GM12878 (cell line): ENCODE measurements around the gene SFT2D3. TPM values are rescaled to one million over a fixed set of nuclear protein-coding genes. Genes with fewer than 3 reads are reported as not detected.

Experiments
- ATAC-seq: fragments of 200-7000 bp; cut with Tn5 transposase; 3 replicates; pipeline ENCODE4 v1.9.1; 2020; ENCODE audit warnings: mild to moderate bottlenecking, moderate library complexity
- BruUV-seq: library from RNA; stranded (reverse); fragments of 400-500 nt; replicated peaks from 2 replicates; lab custom pipeline; 2021; lab: Mats Ljungman, UMichigan
- CTCF ChIA-PET: fragments of 300-600 bp; sonication (Branson Sonifier 250); formaldehyde crosslinking; extraction: SDS; loops from one replicate; lab custom pipeline; 2021; ENCODE audit warnings: inconsistent platforms; lab: Yijun Ruan, JAX
- POLR2A ChIA-PET: fragments of 350-600 bp; formaldehyde crosslinking; extraction: SDS; loops from one replicate; lab custom pipeline; 2021; ENCODE audit warnings: inconsistent platforms; lab: Charles Lee
- RAD21 ChIA-PET: fragments of 300-600 bp; sonication (Branson Sonifier 250); formaldehyde crosslinking; loops from one replicate; lab custom pipeline; 2023; ENCODE audit warnings: antibody characterized with exemption; ENCODE audit not compliant: unreplicated experiment; lab: Charles Lee
- SMC1A ChIA-PET: fragments of 300-600 bp; sonication (Branson Sonifier 250); formaldehyde crosslinking; loops from one replicate; lab custom pipeline; 2023; ENCODE audit not compliant: unreplicated experiment, uncharacterized antibody; lab: Charles Lee
- DNase-seq: peaks from one replicate; pipeline ENCODE4 v3.0.0-alpha.2; 2011; ENCODE audit warnings: low read depth, low spot score
- FAIRE-seq: peaks from 3 replicates; lab custom pipeline; 2011; peaks lifted over from hg19 to GRCh38; lab: Jason Lieb, UNC
- H2AFZ ChIP-seq: 2 replicates; pipeline ENCODE4 v1.6.0; 2011; ENCODE audit warnings: low read depth, low read length, control low read depth; ENCODE audit not compliant: control insufficient read depth
- H3K27ac ChIP-seq: 2 replicates; pipeline ENCODE4 v1.5.1; 2011; ENCODE audit warnings: control low read depth; ENCODE audit not compliant: control insufficient read depth, insufficient read depth
- H3K27me3 ChIP-seq, 2 experiments: replicated peaks in 1 of 2; 2 replicates each; pipeline versions ENCODE4 v1.6.0 to v1.6.1; 2011; ENCODE audit warnings: low read length in 1 of 2; ENCODE audit not compliant: control insufficient read depth in 2 of 2, insufficient read depth in 2 of 2
- H3K36me3 ChIP-seq, 2 experiments: 2 replicates each; pipeline ENCODE4 v1.5.1; 2011; ENCODE audit warnings: low read length in 1 of 2; ENCODE audit not compliant: control insufficient read depth in 2 of 2, insufficient read depth in 2 of 2
- H3K4me1 ChIP-seq: 2 replicates; pipeline ENCODE4 v1.6.1; 2011; ENCODE audit warnings: mild to moderate bottlenecking, low read length, moderate library complexity, mixed read lengths; ENCODE audit not compliant: control insufficient read depth, insufficient read depth
- H3K4me2 ChIP-seq: 2 replicates; pipeline ENCODE4 v1.6.0; 2011; ENCODE audit warnings: control low read depth; ENCODE audit not compliant: control insufficient read depth, insufficient read depth
- H3K4me3 ChIP-seq: fragments of 200-600 bp; sonication (generic); 2 replicates; pipeline ENCODE4 v1.5.1; 2016
- H3K79me2 ChIP-seq: 2 replicates; pipeline ENCODE4 v1.6.0; 2011; ENCODE audit warnings: low read length; ENCODE audit not compliant: control insufficient read depth, insufficient read depth
- H3K9ac ChIP-seq: 2 replicates; pipeline ENCODE4 v1.8.0; 2011; ENCODE audit warnings: low read length, control low read depth, mixed read lengths; ENCODE audit not compliant: control insufficient read depth, insufficient read depth
- H3K9me3 ChIP-seq: replicated peaks from 3 replicates; pipeline ENCODE4 v1.5.1; 2011; ENCODE audit warnings: mild to moderate bottlenecking, low read length; ENCODE audit not compliant: control insufficient read depth, insufficient read depth
- H4K20me1 ChIP-seq: 2 replicates; pipeline ENCODE4 v1.6.0; 2011; ENCODE audit not compliant: control insufficient read depth, insufficient read depth
- BCL11A ChIP-seq: IDR thresholded peaks from 2 replicates; pipeline ENCODE4 v1.6.1; 2011; ENCODE audit warnings: low read depth, low read length
- BMI1 ChIP-seq: fragments of 450-650 bp; IDR thresholded peaks from 2 replicates; pipeline ENCODE4 v1.6.1; 2016; ENCODE audit warnings: mild to moderate bottlenecking, moderate library complexity, borderline replicate concordance
- E2F4 ChIP-seq: IDR thresholded peaks from 2 replicates; pipeline ENCODE4 v1.6.1; 2012; ENCODE audit warnings: low read depth, low read length, improper control_type of control experiment
- IRF3 ChIP-seq: fragments of 450-650 bp; IDR thresholded peaks from 2 replicates; pipeline ENCODE4 v1.6.1; 2014; ENCODE audit warnings: mild to moderate bottlenecking
- JUNB ChIP-seq: IDR thresholded peaks from 2 replicates; pipeline ENCODE4 v1.6.1; 2016; ENCODE audit warnings: antibody characterized with exemption, mild to moderate bottlenecking
- LARP7 ChIP-seq: fragments of 450-650 bp; IDR thresholded peaks from 2 replicates; pipeline ENCODE4 v1.6.1; 2017; ENCODE audit warnings: mild to moderate bottlenecking
- POLR2A ChIP-seq: IDR thresholded peaks from 2 replicates; pipeline ENCODE4 v1.6.1; 2011; ENCODE audit warnings: low read depth, mild to moderate bottlenecking, low read length
- RAD21 ChIP-seq: IDR thresholded peaks from 2 replicates; pipeline ENCODE4 v1.6.1; 2011; ENCODE audit warnings: mild to moderate bottlenecking, low read depth, low read length, moderate library complexity; ENCODE audit not compliant: insufficient read depth
- SKIL ChIP-seq: fragments of 450-650 bp; IDR thresholded peaks from 2 replicates; pipeline ENCODE4 v1.6.1; 2017; ENCODE audit warnings: mild to moderate bottlenecking, low read depth, inconsistent platforms; ENCODE audit not compliant: poor library complexity, severe bottlenecking
- YBX1 ChIP-seq: fragments of 450-650 bp; IDR thresholded peaks from 2 replicates; pipeline ENCODE4 v1.6.1; 2016; ENCODE audit warnings: antibody characterized with exemption
- WGBS: methylation state at CpG from one replicate; pipeline ENCODE4 v1.1.6; 2016; ENCODE audit warnings: low lambda C conversion rate; ENCODE audit not compliant: insufficient replicate concordance, insufficient coverage; ENCODE audit errors: missing lambda C conversion rate; 5-methylcytosine and 5-hydroxymethylcytosine counted together
- in situ Hi-C: fragments of 300-500 bp; cut with MboI; formaldehyde crosslinking; loops from 9 replicates; pipeline ENCODE4 v1.14.3; 2018; ENCODE audit warnings: mixed read lengths
- intact Hi-C: fragments of 100-400 bp; cut with micrococcal nuclease; formaldehyde crosslinking; loops from one replicate; pipeline ENCODE4 v1.14.2; 2022; ENCODE audit not compliant: unreplicated experiment
- polyA plus RNA-seq, 11 experiments: library from polyadenylated mRNA; depleted of rRNA in 4 of 11; unstranded in 6 of 11; stranded (reverse) in 5 of 11; fragments of >200 nt; fragmentation: Nextera tagmentation in 4 of 11; fragmentation: Illumina TruSeq in 1 of 11; extraction: Ambion mirVana in 4 of 11; extraction: Trizol in 1 of 11; gene quantifications; 1 replicate in 1 of 11; 2 replicates in 10 of 11; pipeline versions ENCODE4 v1.2.1 to v1.2.3, GENCODE V29; 2011 to 2016; ENCODE audit warnings: inconsistent platforms in 2 of 11, missing spikeins in 2 of 11, low read depth in 1 of 11
- total RNA-seq, 4 experiments: library from RNA; depleted of rRNA in 3 of 4; stranded (reverse); fragments of >200 nt in 3 of 4; fragmentation: Illumina TruSeq in 1 of 4; extraction: Trizol in 1 of 4; gene quantifications; 2 replicates each; pipeline versions ENCODE4 v1.2.1 to v1.2.3, GENCODE V29; 2013 to 2021

The SFT2D3 gene
- total and polyA plus RNA-seq, 10 of the 15 experiments (the other 5 are each of a cell fraction or from before 2014, with no cell fraction given), result 4.2 to 8.4 (median 6.6) TPM; not detected in 4

DNA sequence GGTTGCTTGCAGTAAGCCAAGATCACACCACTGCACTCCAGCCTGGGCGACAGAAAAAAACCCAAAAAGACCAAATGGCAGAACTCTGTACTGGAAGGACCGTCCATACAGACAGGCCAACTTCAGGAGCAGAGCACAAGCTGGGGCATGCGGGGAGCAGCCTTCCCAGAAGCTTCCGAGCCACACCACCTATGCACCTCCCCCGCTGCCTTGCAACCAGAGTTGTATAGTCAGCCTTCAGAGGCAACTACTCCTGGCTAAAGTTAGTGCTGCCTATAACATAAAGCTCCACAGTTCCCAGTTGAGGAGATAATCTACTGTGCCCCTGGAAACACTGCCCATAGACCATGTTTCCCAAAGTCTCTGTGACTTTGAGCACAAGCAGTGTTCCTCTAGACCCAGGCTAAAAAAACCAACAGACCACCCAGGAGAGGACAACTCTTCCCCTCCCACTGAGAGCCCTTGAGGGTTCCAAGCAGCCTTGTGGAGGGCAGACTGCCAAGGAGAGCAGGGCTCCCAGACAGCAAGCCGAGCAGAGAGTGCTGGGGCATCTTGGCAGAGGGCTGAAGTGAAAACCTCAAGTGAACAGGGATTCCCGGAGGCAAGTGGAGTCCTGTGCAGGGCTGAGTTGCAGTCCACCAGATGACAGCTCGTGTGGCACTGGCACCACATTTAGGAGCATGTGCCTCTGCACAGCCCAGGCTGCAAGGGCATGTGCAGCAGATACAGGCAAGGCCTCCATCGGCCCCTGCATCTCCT, 6.8 kb downstream of the SFT2D3 start:
- peaks cover 13 to 18% of the 10 kb centered on the region in 2 experiments; a peak in 3 of 4 replicates for H3K36me3 ChIP-seq

DNA sequence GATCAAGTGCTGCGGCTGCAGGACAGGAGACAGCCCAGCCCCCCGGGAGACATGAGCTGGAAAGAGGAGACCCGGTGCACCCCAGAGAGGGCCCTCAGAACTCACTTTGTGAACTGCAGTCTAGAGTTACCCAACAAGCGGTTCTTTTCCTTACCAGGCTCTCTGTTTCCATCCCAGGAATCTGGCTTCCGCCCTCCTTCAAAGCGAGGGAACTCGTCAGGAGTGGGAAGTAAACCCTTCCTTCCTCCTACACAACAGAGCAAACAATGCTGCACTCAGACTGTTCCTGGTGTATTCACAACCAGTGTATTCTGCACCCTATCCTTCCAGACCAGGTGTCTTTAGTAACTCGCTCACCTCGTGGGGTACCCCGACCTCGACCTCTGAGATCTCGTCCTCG, 8.0 kb downstream of the SFT2D3 start:
- WGBS, result 95% methylated on average over 13 of the region's 13 CpGs
- intact Hi-C loops, result no loop called here
- BruUV-seq, result no TSS peak
- Histone ChIP-seq H3K36me3 (peaks cover 13 to 21% of the 10 kb centered on the region in 2 experiments; a peak in 3 of 4 replicates), H3K27ac (no peak overlapping the region), H3K9ac (no peak overlapping the region), H3K4me1 (no peaks in the 10 kb centered on the region), H3K4me3 (no peak overlapping the region), H2AFZ (no peak overlapping the region), H3K79me2 (no peaks in the 10 kb centered on the region), H3K4me2 (no peak overlapping the region), H4K20me1 (no peaks in the 10 kb centered on the region), H3K27me3 (no peaks in the 10 kb centered on the region), H3K9me3 (no peaks in the 10 kb centered on the region)
- ChIA-PET RAD21 (no interaction called here), SMC1A (no interaction called here), CTCF (no interaction called here), POLR2A (no interaction called here)
- ATAC-seq (no peak), DNase-seq (no peak), FAIRE-seq (no peak)
- in situ Hi-C loops, result no loop called here
- TF ChIP-seq BCL11A (no peak), IRF3 (no peak), BMI1 (no peak), SKIL (no peak), JUNB (no peak), RAD21 (no peak), E2F4 (no peak)

More for the DNA sequence above, 6.8 kb downstream of the SFT2D3 start:
- WGBS, result 96% methylated on average over 9 of the region's 9 CpGs
- Histone ChIP-seq H3K79me2 (peaks cover 9% of the 10 kb centered on the region), H3K9ac (no peak overlapping the region), H3K27ac (no peak overlapping the region), H2AFZ (no peak overlapping the region), H3K4me3 (no peak overlapping the region), H3K27me3 (no peaks in the 10 kb centered on the region), H3K9me3 (no peaks in the 10 kb centered on the region), H3K4me1 (peaks cover 2% of the 10 kb centered on the region)
- no peak for FAIRE-seq
- SMC1A ChIA-PET, result no interaction called here
- in situ Hi-C loops, result no loop called here
- POLR2A ChIA-PET, result no interaction called here
- no peak for DNase-seq
- no peak for ATAC-seq
- BruUV-seq, result no TSS peak
- TF ChIP-seq LARP7 (no peak), YBX1 (no peak), POLR2A (peak; percentile 35; the same call in 1 of the 2 replicates)
- TF ChIP-seq, all 136 proteins: peak for 1
- intact Hi-C loops, result no loop called here
- ChIA-PET CTCF (no interaction called here), RAD21 (no interaction called here)
- no peaks in the 10 kb centered on the region for H4K20me1 ChIP-seq
- H3K4me2 ChIP-seq, result no peak overlapping the region
